Fibroblast of the aortic adventitia (primary cell): ENCODE data around the gene DUSP2. TPM values are rescaled to one million over a fixed set of nuclear protein-coding genes. Genes with fewer than 3 reads are reported as not detected.

Experiments
- DNase-seq: peaks from one replicate; pipeline ENCODE4 v3.0.0-alpha.2; 2010; ENCODE audit warnings: low read depth
- H3K4me3 ChIP-seq: 2 replicates; pipeline ENCODE4 v1.5.1; 2011; ENCODE audit warnings: low read depth, mild to moderate bottlenecking, control low read depth, low read length, moderate library complexity
- CTCF ChIP-seq: IDR thresholded peaks from 2 replicates; pipeline ENCODE4 v1.5.1; 2011; ENCODE audit warnings: mild to moderate bottlenecking, low read length, control low read depth, inconsistent platforms; ENCODE audit not compliant: insufficient read depth
- total RNA-seq: library from RNA; depleted of rRNA; stranded (reverse); fragments of >200 nt; gene quantifications from 2 replicates; pipeline ENCODE4 v1.2.3, GENCODE V29; 2012; ENCODE audit warnings: low replicate concordance

Gene DUSP2
- total RNA-seq, 1 donor: 0.36 TPM

- DNase-seq: no peak
- H3K4me3 ChIP-seq: no peak overlapping the region
- TF ChIP-seq CTCF: no peak
Observed at GRCh38 chr2:96114546-96114902, 30.7 kb downstream of the DUSP2 start.

- no peak for TF ChIP-seq CTCF
- no peak for DNase-seq
- no peak overlapping the region for H3K4me3 ChIP-seq
Observed at GRCh38 chr2:96113951-96114350, 31.3 kb downstream of the DUSP2 start.

- no peak for TF ChIP-seq CTCF
- no peak for DNase-seq
- no peak overlapping the region for H3K4me3 ChIP-seq
Observed at GRCh38 chr2:96113367-96113677, 31.9 kb downstream of the DUSP2 start.

GRCh38 chr2:96112501-96113366, 32.5 kb downstream of the DUSP2 start:
- H3K4me3 ChIP-seq: no peak overlapping the region
- DNase-seq: no peak
- TF ChIP-seq CTCF: no peak

GRCh38 chr2:96111823-96112500, 33.3 kb downstream of the DUSP2 start:
- H3K4me3 ChIP-seq: no peak overlapping the region
- no peak for DNase-seq
- no peak for TF ChIP-seq CTCF

GRCh38 chr2:96111257-96111640, 34.0 kb downstream of the DUSP2 start:
- TF ChIP-seq CTCF: no peak
- no peak overlapping the region for H3K4me3 ChIP-seq
- no peak for DNase-seq
